ENCODE data around the gene TBC1D22A.

TBC1D22A gene

DNA sequence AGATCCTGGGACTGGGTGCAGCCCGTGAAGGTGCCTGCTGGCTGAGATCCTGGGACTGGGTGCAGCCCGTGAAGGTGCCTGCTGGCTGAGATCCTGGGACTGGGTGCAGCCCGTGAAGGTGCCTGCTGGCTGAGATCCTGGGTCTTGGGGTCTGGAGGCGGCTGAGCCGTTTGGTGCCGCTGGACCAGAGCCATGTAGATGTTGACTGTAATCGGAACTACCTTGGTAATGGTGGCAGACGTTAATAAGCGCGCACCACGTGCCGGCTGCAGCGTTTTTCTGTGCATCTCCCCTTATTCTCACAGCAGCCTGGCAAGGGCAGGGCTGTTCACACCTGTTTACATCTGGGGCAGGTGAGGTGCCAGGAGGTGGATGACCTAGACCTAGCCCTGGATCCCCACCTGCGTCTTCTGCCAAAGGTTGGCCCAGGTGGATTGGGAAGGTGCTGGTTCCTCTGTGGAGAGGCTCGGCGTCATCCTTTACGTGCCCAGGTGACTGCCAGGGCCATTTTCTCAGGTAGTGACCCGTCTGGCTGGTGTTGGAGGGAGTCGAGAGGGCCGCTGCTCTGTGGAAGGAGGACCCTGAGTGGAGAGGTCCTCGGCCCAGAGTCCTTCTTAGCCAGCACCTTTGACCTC is 382.5 kb downstream of the TBC1D22A start:
- TF ChIP-seq CTCF (IDR thresholded peaks at IDR 0.05; ENCODE audit: low read depth, low read length) = no peak
- H3K27me3 ChIP-seq (ENCODE audit: insufficient read depth, low read depth, severe bottlenecking) = no peaks in the 10 kb centered on the region

GRCh38 chr22:47145883-47146282 is 383.4 kb downstream of the TBC1D22A start:
- Histone ChIP-seq H3K27me3 (ENCODE audit: insufficient read depth, low read depth, severe bottlenecking) (no peaks in the 10 kb centered on the region), H3K36me3 (no peaks in the 10 kb centered on the region), H3K9me3 (ENCODE audit: severe bottlenecking) (no peaks in the 10 kb centered on the region), H3K27ac (no peak overlapping the region), H3K4me3 (ENCODE audit: low read depth, low read length) (no peak overlapping the region)
- no peak for DNase-seq
- TF ChIP-seq CTCF (IDR thresholded peaks at IDR 0.05; ENCODE audit: low read depth, low read length) = no peak

More for the DNA sequence above, 382.5 kb downstream of the TBC1D22A start:
- no peak for DNase-seq
- H3K36me3 ChIP-seq = no peaks in the 10 kb centered on the region
- no peaks in the 10 kb centered on the region for H3K9me3 ChIP-seq (ENCODE audit: severe bottlenecking)
- H3K4me3 ChIP-seq (ENCODE audit: low read depth, low read length) = no peak overlapping the region
- no peak overlapping the region for H3K27ac ChIP-seq

- H3K9me3 ChIP-seq (ENCODE audit: severe bottlenecking) = no peaks in the 10 kb centered on the region
- no peak for DNase-seq
- no peaks in the 10 kb centered on the region for H3K27me3 ChIP-seq (ENCODE audit: insufficient read depth, low read depth, severe bottlenecking)
- H3K36me3 ChIP-seq = no peaks in the 10 kb centered on the region
- TF ChIP-seq CTCF (IDR thresholded peaks at IDR 0.05; ENCODE audit: low read depth, low read length) = no peak
- H3K4me3 ChIP-seq (ENCODE audit: low read depth, low read length) = no peak overlapping the region
- H3K27ac ChIP-seq = no peak overlapping the region
Measured at GRCh38 chr22:47146391-47146790, 383.9 kb downstream of the TBC1D22A start.

DNA sequence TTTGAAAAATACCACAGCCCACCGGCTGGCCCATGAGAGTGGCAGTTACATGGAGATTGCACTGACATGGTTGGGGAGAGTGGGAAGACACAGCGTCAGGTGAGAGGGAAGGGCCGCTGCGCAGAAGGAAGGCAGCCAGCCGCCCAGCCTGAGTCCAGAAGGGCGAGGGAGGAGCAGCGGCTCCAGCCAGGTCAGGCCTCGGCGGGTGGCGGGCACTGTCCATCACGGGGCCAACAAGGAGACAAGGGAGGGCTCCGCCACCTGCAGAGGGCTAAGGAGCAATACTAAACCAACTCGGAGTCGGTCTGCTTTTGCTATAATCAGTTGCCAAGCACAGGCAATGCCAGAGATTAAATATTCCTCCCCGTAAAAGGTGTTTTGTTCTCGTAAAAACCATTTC is 384.5 kb downstream of the TBC1D22A start:
- no peak overlapping the region for H3K4me3 ChIP-seq (ENCODE audit: low read depth, low read length)
- no peaks in the 10 kb centered on the region for H3K9me3 ChIP-seq (ENCODE audit: severe bottlenecking)
- TF ChIP-seq CTCF (IDR thresholded peaks at IDR 0.05; ENCODE audit: low read depth, low read length) = no peak
- no peak overlapping the region for H3K27ac ChIP-seq
- DNase-seq = no peak
- no peaks in the 10 kb centered on the region for H3K36me3 ChIP-seq
- no peaks in the 10 kb centered on the region for H3K27me3 ChIP-seq (ENCODE audit: insufficient read depth, low read depth, severe bottlenecking)

DNA sequence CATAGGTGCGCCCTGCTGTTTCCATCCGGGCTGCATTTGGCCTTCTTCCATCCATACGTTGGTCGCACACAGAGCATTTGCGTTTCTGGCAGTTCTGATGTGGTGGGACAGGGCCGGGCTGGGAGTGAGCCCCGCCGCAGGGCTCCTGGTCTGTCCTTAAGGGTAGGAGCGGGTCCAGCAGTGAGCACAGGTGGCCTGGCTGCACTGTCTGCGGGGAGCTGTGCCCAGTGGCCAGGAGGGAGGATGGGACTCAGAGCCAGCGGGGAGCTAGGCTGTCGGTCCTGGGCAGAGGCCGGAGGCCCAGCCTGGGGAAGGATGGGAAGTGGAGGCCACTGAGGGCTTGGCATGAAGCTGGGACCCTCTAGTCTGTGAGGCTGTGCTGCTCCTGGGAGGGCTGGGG is 385.1 kb downstream of the TBC1D22A start:
- no peak overlapping the region for H3K27ac ChIP-seq
- no peaks in the 10 kb centered on the region for H3K36me3 ChIP-seq
- TF ChIP-seq CTCF (IDR thresholded peaks at IDR 0.05; ENCODE audit: low read depth, low read length) = no peak
- no peaks in the 10 kb centered on the region for H3K9me3 ChIP-seq (ENCODE audit: severe bottlenecking)
- H3K4me3 ChIP-seq (ENCODE audit: low read depth, low read length) = no peak overlapping the region
- H3K27me3 ChIP-seq (ENCODE audit: insufficient read depth, low read depth, severe bottlenecking) = no peaks in the 10 kb centered on the region
- no peak for DNase-seq

GRCh38 chr22:47148510-47148909 is 386.1 kb downstream of the TBC1D22A start:
- Histone ChIP-seq H3K27ac (no peak overlapping the region), H3K27me3 (ENCODE audit: insufficient read depth, low read depth, severe bottlenecking) (no peaks in the 10 kb centered on the region), H3K36me3 (no peaks in the 10 kb centered on the region), H3K4me3 (ENCODE audit: low read depth, low read length) (no peak overlapping the region), H3K9me3 (ENCODE audit: severe bottlenecking) (no peaks in the 10 kb centered on the region)
- no peak for DNase-seq
- no peak for TF ChIP-seq CTCF (IDR thresholded peaks at IDR 0.05; ENCODE audit: low read depth, low read length)
